Stimulated activated CD4-positive, alpha-beta T cell treated with anti-CD3 and anti-CD28 coated beads, Interleukin-1b, Interleukin-23, amount 100 ng/mL, for 24 hours (primary cell): Measurements from ENCODE around the gene SLC25A38.

Experiments used
- DNase-seq, 4 experiments: peaks; one replicate each; pipeline ENCODE4 v3.0.0-alpha.2; 2020; ENCODE audit warnings: low read depth in 4 of 4, low spot score in 1 of 4

SLC25A38 gene

GRCh38 chr3:39376959-39377634 lies 6.1 kb upstream of the SLC25A38 start:
- no peak for DNase-seq

GRCh38 chr3:39378088-39378487 lies 5.1 kb upstream of the SLC25A38 start:
- peak; percentile 17 to 38 (median 24) for DNase-seq

- no peak for DNase-seq
These were observed 4.0 kb upstream of the SLC25A38 start for GRCh38 chr3:39378957-39379777.

- no peak for DNase-seq
These were observed 3.4 kb upstream of the SLC25A38 start for GRCh38 chr3:39379778-39380155.

- DNase-seq: no peak
These were observed 1.7 kb upstream of the SLC25A38 start for GRCh38 chr3:39381432-39381831.

GRCh38 chr3:39383881-39384664 lies 903 bp downstream of the SLC25A38 start:
- peak; percentile 85 to 95 (median 92) for DNase-seq

- DNase-seq: no peak
These were observed 1.5 kb downstream of the SLC25A38 start for GRCh38 chr3:39384665-39385000.

- no peak for DNase-seq
These were observed 2.4 kb downstream of the SLC25A38 start for GRCh38 chr3:39385456-39386090.

- no peak for DNase-seq
These were observed 3.1 kb downstream of the SLC25A38 start for GRCh38 chr3:39386318-39386717.

- DNase-seq: no peak
These were observed 4.3 kb downstream of the SLC25A38 start for GRCh38 chr3:39387411-39387975.

- no peak for DNase-seq
These were observed 5.0 kb downstream of the SLC25A38 start for GRCh38 chr3:39388153-39388552.

- no peak for DNase-seq
These were observed 5.6 kb downstream of the SLC25A38 start for GRCh38 chr3:39388741-39389248.

- DNase-seq: no peak
These were observed 7.0 kb downstream of the SLC25A38 start for GRCh38 chr3:39390181-39390580.

GRCh38 chr3:39396690-39397089 lies 13.5 kb downstream of the SLC25A38 start:
- no peak for DNase-seq

- DNase-seq: no peak
These were observed 15.5 kb downstream of the SLC25A38 start for GRCh38 chr3:39398700-39399099.

- DNase-seq: no peak
These were observed 18.8 kb downstream of the SLC25A38 start for GRCh38 chr3:39401983-39402382.

- DNase-seq: no peak
These were observed 21.9 kb downstream of the SLC25A38 start for GRCh38 chr3:39404943-39405686.

GRCh38 chr3:39405687-39406367 lies 22.7 kb downstream of the SLC25A38 start:
- no peak for DNase-seq
